Natural killer cell (primary cell): ENCODE data around the gene CHD2. TPM values are rescaled to one million over a fixed set of nuclear protein-coding genes. Genes with fewer than 3 reads are reported as not detected.

Experiments
- ATAC-seq, 3 donors: fragments of 150-1000 bp in 2 of 3; fragments of 200-7000 bp in 1 of 3; cut with Tn5 transposase; 1 replicate in 1 of 3; 2 replicates in 2 of 3; pipeline ENCODE4 v1.10.0; 2021; ENCODE audit warnings: mild to moderate bottlenecking in 2 of 3, moderate library complexity in 2 of 3
- DNase-seq, 2 donors: peaks; one replicate each; pipeline versions ENCODE4 v3.0.0 to v3.0.0-alpha.2; 2013 to 2021; ENCODE audit warnings: mixed read lengths in 1 of 2
- H3K27ac ChIP-seq: one replicate; pipeline ENCODE4 v1.5.1; 2013; ENCODE audit warnings: mild to moderate bottlenecking, low read length
- H3K27me3 ChIP-seq: one replicate; pipeline ENCODE4 v1.6.1; 2013; ENCODE audit warnings: low read length; ENCODE audit not compliant: control insufficient read depth, insufficient read depth
- H3K36me3 ChIP-seq: one replicate; pipeline ENCODE4 v1.6.1; 2013; ENCODE audit warnings: low read length; ENCODE audit not compliant: control insufficient read depth, insufficient read depth
- H3K4me1 ChIP-seq: one replicate; pipeline ENCODE4 v1.6.1; 2013; ENCODE audit warnings: low read length; ENCODE audit not compliant: control insufficient read depth, insufficient read depth
- H3K4me3 ChIP-seq: one replicate; pipeline ENCODE4 v1.5.1; 2013; ENCODE audit warnings: low read length
- H3K9me3 ChIP-seq: one replicate; pipeline ENCODE4 v1.6.1; 2013; ENCODE audit warnings: low read length; ENCODE audit not compliant: control insufficient read depth, insufficient read depth
- H3K27ac Mint-ChIP-seq, 2 donors: one replicate each; pipeline ENCODE4 v1.8.0; 2022; ENCODE audit warnings: mild to moderate bottlenecking in 2 of 2, mixed read lengths in 2 of 2, moderate library complexity in 1 of 2
- H3K27me3 Mint-ChIP-seq, 2 donors: one replicate each; pipeline ENCODE4 v1.8.0; 2022; ENCODE audit warnings: low read depth in 2 of 2, mixed read lengths in 2 of 2
- H3K36me3 Mint-ChIP-seq: one replicate; pipeline ENCODE4 v1.8.0; 2022; ENCODE audit warnings: mixed read lengths
- H3K4me1 Mint-ChIP-seq, 2 donors: one replicate each; pipeline ENCODE4 v1.8.0; 2022; ENCODE audit warnings: mixed read lengths in 2 of 2
- H3K4me3 Mint-ChIP-seq: one replicate; pipeline ENCODE4 v1.8.0; 2022; ENCODE audit warnings: mild to moderate bottlenecking, moderate library complexity, mixed read lengths
- H3K9me3 Mint-ChIP-seq, 2 donors: one replicate each; pipeline ENCODE4 v1.8.0; 2022; ENCODE audit warnings: mixed read lengths in 2 of 2
- CTCF ChIP-seq: fragments of 200-600 bp; IDR thresholded peaks from one replicate; pipeline ENCODE4 v1.8.0; 2022; ENCODE audit warnings: antibody characterized with exemption
- WGBS: methylation state at CpG from one replicate; pipeline ENCODE4 v1.1.7; 2013; ENCODE audit warnings: missing lambda C conversion rate; ENCODE audit not compliant: insufficient coverage; 5-methylcytosine and 5-hydroxymethylcytosine counted together
- intact Hi-C: fragments of 100-400 bp; cut with micrococcal nuclease; formaldehyde crosslinking; loops from one replicate; pipeline ENCODE4 v1.14.2; 2022
- total RNA-seq, 4 donors: library from RNA; stranded (reverse); fragments of 120-200 nt in 1 of 4; gene quantifications; one replicate each; pipeline versions ENCODE4 v1.2.3 to v1.2.4, GENCODE V29; 2013 to 2022

Gene CHD2
- total RNA-seq, 3 donors from 2014 or later (not counting 1 experiment from before 2014, with no cell fraction given), result 418 to 449 (median 441) TPM

DNA sequence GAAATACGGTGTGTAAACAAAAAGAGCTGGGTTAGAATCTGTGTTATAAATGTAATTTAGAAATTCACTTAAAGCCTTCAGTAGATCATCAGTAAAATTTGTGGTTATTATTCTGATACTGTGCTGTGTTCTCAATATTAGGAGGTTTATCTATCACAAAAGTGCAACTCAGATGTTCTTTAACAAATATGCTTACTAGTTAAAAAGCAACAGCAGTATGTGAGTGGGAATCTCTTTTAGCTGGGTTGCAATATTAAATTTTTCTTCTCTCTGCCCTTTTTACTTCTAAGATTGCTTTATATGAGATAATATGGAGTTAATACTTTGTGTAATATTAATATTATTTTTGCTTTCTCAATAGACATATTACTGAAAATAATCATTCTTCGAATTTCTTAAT is 53.4 kb downstream of the CHD2 start:
- peak overlapping the region in 1 of 2 donors; percentile 50 for H3K27ac Mint-ChIP-seq
- intact Hi-C loops, result no loop called here
- 100% methylated on average over 1 of the region's 2 CpGs for WGBS

DNA sequence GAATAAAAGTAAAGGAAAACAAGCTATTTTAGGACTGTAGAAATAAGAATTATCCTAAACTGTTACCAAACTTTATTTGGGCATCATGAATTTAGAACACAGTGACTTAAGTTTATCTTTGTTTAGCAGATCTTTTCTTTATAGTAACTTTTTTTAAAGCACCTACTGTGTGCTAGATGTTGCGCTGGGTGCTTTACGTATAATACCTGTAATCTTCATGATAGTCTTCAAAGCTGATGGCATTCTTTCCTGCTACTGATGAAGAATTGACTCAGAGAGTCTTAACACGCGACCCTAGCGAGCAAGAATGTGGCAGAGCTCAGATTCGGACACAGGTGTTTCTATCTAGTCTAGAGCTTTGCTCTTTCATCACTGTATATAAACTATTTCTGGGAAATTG is 53.9 kb downstream of the CHD2 start:
- Mint-ChIP-seq H3K27me3 (no peaks in the 10 kb centered on the region), H3K9me3 (peaks cover 0 to 6% of the 10 kb centered on the region in 2 donors), H3K4me1 (peaks cover 9 to 14% of the 10 kb centered on the region in 2 donors), H3K27ac (no peak overlapping the region), H3K4me3 (no peak overlapping the region), H3K36me3 (peaks cover 24% of the 10 kb centered on the region)
- no peaks in the 10 kb centered on the region for H3K4me1 ChIP-seq
- DNase-seq, result no peak
- peaks cover 98% of the 10 kb centered on the region for H3K36me3 ChIP-seq
- H3K9me3 ChIP-seq, result peaks cover 8% of the 10 kb centered on the region
- no peak overlapping the region for H3K27ac ChIP-seq
- H3K27me3 ChIP-seq, result no peaks in the 10 kb centered on the region
- WGBS, result 97% methylated on average over 6 of the region's 6 CpGs
- intact Hi-C loops, result no loop called here
- no peak for TF ChIP-seq CTCF
- H3K4me3 ChIP-seq, result no peak overlapping the region
- no peak for ATAC-seq

More for the DNA sequence above, 53.4 kb downstream of the CHD2 start:
- H3K9me3 Mint-ChIP-seq, result peaks cover 0 to 9% of the 10 kb centered on the region in 2 donors
- no peak overlapping the region for H3K4me3 Mint-ChIP-seq
- H3K4me1 ChIP-seq, result no peaks in the 10 kb centered on the region
- ATAC-seq, result no peak
- H3K4me1 Mint-ChIP-seq, result peaks cover 9 to 10% of the 10 kb centered on the region in 2 donors
- peaks cover 11% of the 10 kb centered on the region for H3K9me3 ChIP-seq
- no peaks in the 10 kb centered on the region for H3K27me3 Mint-ChIP-seq
- peaks cover 29% of the 10 kb centered on the region for H3K36me3 Mint-ChIP-seq
- H3K27me3 ChIP-seq, result no peaks in the 10 kb centered on the region
- no peak for TF ChIP-seq CTCF
- no peak overlapping the region for H3K27ac ChIP-seq
- DNase-seq, result no peak
- no peak overlapping the region for H3K4me3 ChIP-seq
- peaks cover 99% of the 10 kb centered on the region for H3K36me3 ChIP-seq

DNA sequence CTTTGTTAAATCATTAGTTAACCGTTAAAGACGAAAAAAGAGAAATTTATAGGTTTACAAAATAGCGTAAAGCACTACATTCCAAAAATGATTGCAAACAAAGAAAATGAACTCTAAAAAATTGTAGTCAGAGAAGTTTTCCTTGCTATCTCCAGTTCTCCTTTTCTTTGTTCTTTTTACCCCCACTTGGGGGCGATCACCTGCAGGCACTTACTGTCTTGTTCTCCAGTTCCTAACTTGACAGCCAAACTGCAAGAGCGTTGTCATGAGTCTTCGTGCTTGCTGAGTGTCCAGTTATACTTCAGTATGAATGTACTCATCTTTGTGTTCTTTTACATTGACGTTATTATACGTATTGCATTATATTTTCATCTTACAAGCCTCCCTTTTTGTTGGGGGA is 54.5 kb downstream of the CHD2 start:
- Mint-ChIP-seq H3K4me3 (no peak overlapping the region), H3K4me1 (peaks cover 9 to 17% of the 10 kb centered on the region in 2 donors), H3K9me3 (peaks cover 0 to 4% of the 10 kb centered on the region in 2 donors), H3K27me3 (no peaks in the 10 kb centered on the region), H3K27ac (no peak overlapping the region), H3K36me3 (peaks cover 19% of the 10 kb centered on the region)
- Histone ChIP-seq H3K4me1 (no peaks in the 10 kb centered on the region), H3K27me3 (no peaks in the 10 kb centered on the region), H3K27ac (no peak overlapping the region), H3K4me3 (no peak overlapping the region), H3K9me3 (peaks cover 8% of the 10 kb centered on the region), H3K36me3 (peaks cover 97% of the 10 kb centered on the region)
- peak; percentile 42 for TF ChIP-seq CTCF
- DNase-seq (peak in 1 of 2 donors; percentile 41), ATAC-seq (no peak)
- WGBS, result 98% methylated on average over 7 of the region's 8 CpGs
- intact Hi-C loops, result no loop called here

DNA sequence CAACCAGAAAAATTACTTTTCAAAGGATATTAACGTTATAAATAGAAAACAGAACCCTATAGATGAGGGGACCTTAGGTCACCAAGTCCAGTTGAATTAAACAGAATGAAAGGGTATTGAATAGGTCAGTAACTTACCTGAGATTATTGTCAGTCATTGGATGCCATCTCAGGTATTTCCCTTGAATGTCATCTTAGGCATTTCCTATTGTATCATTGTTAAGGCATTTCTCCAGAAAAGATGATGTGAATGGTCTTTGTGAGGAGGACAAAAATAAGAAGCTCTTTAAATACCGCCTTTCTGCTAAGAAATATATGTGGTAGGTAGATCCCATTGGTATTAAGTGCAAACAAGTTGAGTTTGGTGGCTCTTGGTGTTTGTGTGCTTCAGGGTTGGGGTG is 55.6 kb downstream of the CHD2 start:
- 97% methylated on average over 2 of the region's 2 CpGs for WGBS
- Mint-ChIP-seq H3K4me1 (peaks cover 9 to 17% of the 10 kb centered on the region in 2 donors), H3K9me3 (no peaks in the 10 kb centered on the region), H3K27me3 (no peaks in the 10 kb centered on the region), H3K36me3 (peaks cover 13% of the 10 kb centered on the region), H3K4me3 (no peak overlapping the region), H3K27ac (no peak overlapping the region)
- TF ChIP-seq CTCF, result no peak
- H3K9me3 ChIP-seq, result no peaks in the 10 kb centered on the region
- no peak overlapping the region for H3K27ac ChIP-seq
- H3K4me1 ChIP-seq, result peaks cover under 1% of the 10 kb centered on the region
- no peak for ATAC-seq
- H3K36me3 ChIP-seq, result peaks cover 96% of the 10 kb centered on the region
- no peak overlapping the region for H3K4me3 ChIP-seq
- DNase-seq, result no peak
- intact Hi-C loops, result no loop called here
- no peaks in the 10 kb centered on the region for H3K27me3 ChIP-seq
